NCI-H1092 treated with DMSO at 0.1 percent for 48 hours (cell line): Measurements from ENCODE around the gene WDR26.
"Not testable (repeated sequence)": the region's sequence is repeated elsewhere in the genome, so short reads cannot be mapped to it uniquely, and the experiment has no call there.

ENCODE experiments used
- DNase-seq: peaks from one replicate; lab custom pipeline; 2025; lab: John Stamatoyannopoulos, UW

WDR26 gene

DNA sequence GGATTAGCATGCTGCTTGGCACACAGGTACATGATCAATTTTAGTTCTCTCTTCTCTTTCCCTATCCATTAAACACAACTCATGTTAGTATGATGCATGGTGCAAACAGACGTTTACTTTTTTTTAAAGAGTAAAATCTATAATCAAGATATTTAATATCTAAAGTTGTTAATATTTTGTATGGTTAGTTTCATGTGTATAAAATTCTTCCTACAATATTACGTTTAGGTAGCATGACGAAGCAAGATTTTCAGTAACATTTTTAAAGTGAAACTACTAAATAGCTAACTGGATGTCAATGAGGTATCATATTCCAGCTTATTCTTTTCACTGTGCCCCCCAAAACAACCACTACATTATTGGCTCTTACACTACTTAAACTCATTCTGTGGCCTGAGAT, 41.3 kb downstream of the WDR26 start:
- no peak for DNase-seq

DNA sequence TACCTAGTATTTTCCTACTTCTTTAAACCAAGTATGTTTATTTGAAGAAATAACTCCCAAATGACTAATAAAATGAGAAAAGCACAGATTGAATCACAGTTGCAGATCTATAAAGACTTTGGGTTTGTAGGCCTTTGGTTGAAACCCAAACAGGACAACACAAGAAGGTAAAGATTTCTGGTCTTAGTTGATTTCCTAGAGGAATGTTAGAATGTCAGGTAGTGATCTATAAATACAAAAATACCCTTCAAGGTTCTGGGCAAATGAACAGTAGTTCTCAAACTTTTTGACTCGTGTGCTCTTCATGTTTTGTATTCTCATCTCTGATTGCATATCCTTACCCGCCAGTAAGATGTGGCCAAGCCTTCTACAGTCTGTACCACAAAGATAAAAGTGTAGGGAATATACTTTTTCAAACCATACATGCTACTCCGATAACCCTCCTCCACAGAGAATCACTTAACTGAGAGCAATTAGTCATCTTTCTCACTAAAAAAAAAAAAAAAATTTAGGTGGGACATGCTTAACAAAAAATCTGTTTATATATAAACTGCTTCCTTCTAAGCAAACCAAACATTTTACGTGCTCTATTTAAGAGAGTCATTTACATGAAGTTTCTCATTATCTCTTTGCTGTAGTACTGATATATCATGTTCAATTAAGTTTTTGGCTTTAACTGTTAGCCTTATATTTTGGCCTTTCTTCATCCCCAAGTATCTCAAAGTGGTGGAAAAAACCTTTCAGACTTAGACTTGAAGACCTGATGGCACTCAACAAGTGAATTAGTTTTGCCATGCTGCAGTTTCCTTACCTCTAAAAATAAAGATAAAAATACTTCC, 42.0 kb downstream of the WDR26 start:
- no peak for DNase-seq

DNA sequence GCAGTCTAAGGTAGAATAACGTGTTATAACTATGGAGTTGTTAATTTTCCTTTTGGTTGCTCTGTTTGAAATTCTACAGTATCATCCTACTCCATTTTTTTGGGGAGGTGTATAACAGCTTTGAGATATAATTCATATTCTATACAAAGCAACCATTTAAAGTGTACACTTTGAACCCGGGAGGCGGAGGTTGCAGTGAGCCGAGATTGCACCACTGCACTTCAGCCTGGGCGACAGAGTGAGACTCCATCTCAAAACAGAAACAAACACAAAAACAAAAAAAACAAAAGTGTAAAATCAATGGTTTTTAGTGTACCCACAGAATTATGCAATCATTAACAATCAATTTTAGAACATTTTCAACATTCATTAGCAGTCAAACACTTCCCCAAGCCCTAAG, 44.1 kb downstream of the WDR26 start:
- DNase-seq: no peak

DNA sequence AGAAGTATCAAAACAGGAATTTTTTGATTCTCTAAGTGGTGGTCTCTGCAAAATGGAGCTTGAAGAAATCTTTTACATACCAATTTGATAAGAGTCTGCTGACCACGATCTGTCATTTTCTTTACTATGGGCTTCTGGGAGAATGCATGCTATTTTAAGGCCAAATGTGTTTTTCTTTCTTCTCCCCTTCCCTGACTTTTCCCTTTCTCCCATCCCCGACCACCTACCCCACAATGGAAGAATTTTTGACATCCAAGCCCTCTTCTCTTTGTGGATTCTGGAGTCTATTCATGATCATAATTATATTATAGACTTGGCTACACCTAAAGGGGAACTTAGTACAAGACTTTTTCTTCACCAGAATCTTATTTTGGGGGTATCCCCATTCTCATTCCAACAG, 46.7 kb downstream of the WDR26 start:
- DNase-seq: no peak

DNA sequence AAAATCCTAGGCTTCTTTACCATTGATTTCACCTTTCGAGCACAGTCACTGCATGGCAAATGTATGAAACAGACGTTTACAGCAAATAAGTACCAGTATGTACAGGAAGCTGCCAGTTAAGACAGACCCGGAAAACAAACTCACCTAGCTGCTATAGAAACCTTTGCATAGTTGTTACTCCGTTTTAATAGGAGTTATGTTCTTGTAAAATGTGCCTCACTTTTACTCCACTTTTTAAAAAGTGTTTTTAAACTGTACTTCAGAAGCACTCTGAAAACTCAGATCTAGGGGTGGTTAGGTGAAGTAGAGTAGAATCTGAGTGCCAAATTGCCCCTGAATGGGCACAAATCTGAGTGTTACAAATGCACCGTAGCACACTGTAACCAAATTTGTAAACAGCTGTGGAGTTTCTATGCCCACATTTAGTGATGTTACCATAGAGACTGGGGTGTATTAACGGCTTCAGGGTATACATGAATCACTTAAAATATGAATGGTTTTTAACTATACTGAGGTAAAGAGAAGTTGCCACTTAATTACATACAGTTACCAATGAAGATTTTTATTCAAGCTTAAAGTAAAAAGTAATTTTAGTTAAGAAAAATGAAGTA, 47.2 kb downstream of the WDR26 start:
- DNase-seq: no peak

DNA sequence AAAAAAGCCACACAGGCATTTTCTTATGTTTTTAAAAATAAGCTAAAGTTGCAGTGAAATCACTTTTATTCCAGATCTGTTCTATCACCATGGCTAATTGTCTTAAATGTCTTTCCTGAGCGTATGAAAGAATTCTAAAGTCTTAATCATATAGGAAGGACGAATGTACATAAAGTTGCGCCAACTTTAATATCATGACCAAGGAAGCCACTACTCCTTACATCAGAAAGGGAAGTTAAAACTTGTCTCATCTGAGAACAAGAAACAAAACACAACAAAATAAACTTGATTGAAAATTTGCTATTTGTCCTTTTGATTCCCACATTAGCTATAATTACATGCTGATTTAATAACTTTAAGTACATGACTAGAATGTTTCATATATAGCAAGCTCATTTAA, 51.4 kb downstream of the WDR26 start:
- no peak for DNase-seq

DNA sequence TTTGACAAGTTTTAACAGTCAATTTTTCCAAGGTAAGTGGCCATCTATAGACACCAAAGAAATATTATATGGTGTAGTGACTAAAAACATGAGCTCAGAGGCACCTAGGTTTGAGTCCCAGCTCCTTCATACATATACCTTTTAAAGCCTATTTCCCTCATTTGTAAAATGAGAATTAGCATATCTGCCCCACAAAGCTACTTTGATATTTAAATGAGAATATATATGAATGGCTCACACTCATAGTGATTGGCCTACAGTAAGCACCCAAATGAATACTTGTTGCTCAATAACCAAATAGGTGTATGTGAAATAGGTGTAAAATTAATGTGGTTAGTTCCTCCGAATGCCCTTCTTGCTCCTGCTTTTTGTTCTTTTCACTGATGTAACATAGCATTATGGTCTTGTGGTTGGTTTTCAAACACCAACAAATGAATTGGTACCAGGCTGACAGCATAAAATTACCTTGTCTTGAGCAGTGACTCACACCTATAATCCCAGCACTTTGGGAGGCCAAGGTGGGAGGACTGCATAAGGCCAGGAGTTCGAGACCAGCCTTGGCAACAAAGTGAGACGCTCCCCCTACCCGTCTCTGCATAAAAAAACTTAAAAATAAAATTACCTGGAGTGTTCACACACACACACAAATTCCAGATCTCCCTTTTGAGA, 52.6 kb downstream of the WDR26 start:
- DNase-seq: no peak

DNA sequence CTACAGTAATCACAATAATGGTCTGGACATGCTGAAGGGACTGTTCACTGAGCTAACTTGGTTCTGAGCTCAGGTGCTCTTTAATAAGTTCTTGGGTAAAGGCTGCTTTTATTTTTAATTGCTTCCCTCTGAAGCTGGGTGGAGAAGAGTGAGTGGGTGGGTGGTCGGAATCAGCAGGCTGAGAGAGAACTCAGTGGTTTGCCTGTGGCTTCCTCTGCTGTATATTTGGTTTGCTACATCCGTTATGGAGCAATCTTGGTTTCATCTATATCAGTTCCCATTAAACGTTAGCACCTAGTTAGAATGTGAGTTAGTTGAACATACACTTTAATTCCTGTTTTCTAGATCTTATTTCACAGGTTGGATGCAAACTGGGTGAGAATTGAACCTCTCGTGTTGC, 54.6 kb downstream of the WDR26 start:
- no peak for DNase-seq

DNA sequence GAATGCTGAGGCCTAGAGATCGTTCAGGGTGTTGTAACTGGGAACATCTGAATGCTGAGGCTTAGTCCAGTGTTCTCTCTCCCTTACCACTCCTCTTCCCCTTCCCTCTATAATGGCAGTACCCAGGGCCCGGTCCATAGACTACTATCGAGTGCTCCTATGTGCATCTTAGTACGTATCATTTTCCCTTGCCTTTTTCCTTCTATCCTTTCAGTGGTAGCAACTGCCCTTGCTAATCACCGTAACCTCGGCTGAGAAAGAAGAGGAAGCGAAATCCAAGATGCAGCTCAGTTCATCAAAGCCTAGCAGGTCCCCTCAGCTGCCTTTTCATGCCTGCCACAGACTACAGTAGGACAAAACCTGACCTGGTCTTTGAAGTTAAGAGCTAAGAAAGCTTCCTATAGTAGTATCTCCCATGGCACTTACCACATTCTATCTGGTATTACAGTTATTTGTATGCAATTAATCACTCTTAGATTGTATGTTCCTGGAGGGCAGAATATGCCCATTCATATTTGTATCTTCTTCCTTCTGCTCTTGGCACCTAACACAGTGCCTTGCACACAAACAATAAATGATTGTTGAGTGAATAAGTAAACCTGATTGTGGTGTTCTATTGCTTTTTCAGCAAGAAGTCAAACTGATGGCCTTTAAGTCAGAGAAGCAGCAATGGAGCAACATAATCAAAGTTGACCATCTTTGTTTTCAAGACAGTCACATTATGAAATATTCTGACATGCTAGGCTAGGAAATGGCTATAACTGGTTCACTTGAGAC, 55.6 kb downstream of the WDR26 start:
- no peak for DNase-seq

DNA sequence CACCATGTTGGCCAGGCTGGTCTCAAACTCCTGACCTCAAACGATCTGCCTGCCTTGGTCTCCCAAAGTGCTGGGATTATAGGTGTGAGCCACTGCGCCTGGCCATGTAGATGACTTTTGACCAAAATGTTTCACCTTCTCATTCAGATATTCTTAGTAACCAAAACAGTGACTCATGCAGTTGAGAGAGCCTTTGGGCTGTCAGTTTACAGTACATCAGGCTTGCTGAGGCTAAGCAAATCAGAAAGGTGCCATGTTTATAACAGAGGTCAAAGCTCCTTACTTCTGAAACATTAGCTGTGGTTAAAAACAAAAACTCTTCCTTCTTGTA, 57.0 kb downstream of the WDR26 start:
- DNase-seq: no peak

DNA sequence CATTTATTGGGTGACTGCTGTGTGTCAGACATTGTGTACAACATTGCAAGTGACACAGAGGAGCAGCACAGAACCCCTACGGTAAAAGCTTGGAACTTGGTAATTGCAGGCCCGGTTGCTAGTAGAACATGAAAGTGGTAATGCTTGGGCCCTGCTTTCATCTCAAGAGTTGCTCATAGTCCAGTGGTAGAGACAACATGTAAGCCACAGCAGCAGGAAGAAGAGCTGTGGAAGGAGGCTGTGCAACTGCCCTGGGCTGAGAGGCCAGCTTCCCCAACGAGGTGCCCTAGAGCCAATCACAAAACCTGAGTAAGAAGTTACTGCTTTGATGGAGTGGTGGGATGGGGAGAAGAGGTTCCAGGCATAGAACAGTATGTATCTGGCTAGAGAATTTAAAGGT, 59.5 kb downstream of the WDR26 start:
- no peak for DNase-seq

DNA sequence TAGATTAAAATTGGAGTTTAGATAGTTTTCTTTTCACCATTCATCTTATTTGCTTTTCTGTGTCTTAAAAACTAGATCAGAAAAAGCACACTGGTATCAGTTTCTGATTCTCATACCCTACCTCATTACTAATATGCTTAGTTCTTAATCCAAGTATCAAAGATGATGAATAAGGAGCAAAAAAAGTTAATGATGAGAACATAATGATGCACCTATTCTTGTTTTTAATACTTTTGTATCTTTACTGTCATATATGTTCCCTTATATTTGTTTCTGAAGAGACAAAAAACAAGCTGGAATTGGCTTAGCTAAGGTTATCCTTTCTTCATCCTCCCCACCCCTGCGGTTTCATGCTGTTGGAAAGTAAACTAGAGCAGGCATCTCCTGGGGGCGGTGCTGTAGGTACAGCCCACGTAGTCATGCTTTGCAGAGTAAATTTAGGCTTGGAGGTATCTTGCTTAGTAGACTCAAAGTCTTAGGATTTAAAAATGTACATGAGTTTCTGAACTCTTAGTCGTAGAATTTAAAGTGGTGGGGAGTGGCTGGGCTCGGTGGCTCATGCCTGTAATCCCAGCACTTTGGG, 61.5 kb downstream of the WDR26 start:
- DNase-seq: no peak

DNA sequence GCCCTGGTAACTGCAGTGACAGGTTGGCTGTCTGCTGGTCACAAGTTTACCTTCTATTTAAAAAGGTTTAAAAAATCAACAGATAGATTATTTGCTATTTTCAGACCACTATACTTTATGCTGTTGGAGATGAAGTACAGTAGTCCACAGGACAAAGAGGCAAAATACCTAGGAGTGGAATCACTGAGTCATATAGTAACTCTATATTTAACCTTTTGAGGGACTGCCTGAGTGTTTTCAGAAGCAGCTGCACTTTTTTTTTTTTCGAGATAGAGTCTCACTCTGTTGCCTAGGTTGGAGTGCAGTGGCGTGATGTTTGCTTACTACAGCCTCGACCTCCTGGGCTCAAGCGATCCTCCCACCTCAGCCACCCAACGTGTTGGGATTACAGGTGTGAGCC, 66.2 kb downstream of the WDR26 start:
- DNase-seq: no peak

DNA sequence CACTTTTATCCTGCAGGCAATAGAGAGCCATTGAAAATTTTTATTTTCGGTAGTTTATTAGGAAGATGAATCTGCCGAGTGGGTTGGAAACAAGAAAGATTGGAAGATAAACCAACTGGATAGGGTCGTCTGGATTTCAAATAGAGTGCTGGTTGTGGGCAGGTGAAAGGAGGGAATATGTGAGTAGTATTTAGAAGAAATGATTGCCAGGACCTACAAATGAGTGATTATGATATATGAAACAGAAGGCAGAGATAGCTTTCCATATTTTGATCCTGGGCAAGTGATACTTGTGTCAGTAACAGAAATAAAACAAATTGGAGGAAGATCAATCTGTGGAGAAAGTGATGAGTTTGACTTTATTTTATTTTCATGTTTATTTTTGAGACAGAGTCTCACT, 75.4 kb downstream of the WDR26 start:
- DNase-seq: no peak

DNA sequence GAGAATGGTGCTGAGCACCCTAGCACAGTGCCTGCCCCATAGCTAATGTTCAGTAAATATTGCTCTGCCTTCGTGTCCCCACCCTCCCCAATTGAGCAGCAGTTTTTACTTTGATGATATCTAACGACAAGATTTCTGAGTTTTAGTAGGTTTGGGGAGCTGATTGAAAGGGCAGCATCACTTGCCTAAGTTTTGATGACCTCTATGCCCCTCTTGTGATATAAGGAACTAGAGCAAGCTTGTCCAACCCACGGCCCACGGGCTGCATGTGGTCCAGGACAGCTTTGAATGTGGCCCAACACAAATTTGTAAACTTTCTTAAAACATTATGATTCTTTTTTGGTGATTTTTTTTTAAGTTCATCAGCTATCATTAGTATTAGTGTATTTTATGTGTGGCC, 76.4 kb downstream of the WDR26 start:
- DNase-seq: no peak

DNA sequence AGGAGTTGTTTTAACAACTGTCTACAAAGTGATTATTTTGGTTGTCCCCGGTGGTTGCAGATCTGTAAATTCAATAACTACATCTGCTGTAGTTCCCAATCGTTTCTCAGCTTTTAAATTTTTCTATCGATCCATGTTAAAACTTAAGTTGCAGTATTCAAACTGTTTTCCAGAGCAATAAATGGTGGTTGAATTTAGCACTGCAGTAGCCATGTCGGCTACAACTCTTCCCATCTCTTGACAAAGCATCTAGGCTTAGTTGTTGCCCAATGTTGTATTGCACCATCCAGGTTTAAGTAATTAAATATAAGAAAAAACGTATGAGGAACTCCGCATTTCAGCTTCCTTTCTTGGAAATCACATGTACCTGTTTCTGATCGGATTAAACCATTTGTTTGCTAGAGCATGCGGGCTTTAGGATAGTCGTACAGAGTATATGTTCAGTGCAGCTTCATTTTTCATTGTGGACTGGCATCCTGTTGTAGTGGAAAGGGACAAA, 76.9 kb downstream of the WDR26 start:
- no peak for DNase-seq

DNA sequence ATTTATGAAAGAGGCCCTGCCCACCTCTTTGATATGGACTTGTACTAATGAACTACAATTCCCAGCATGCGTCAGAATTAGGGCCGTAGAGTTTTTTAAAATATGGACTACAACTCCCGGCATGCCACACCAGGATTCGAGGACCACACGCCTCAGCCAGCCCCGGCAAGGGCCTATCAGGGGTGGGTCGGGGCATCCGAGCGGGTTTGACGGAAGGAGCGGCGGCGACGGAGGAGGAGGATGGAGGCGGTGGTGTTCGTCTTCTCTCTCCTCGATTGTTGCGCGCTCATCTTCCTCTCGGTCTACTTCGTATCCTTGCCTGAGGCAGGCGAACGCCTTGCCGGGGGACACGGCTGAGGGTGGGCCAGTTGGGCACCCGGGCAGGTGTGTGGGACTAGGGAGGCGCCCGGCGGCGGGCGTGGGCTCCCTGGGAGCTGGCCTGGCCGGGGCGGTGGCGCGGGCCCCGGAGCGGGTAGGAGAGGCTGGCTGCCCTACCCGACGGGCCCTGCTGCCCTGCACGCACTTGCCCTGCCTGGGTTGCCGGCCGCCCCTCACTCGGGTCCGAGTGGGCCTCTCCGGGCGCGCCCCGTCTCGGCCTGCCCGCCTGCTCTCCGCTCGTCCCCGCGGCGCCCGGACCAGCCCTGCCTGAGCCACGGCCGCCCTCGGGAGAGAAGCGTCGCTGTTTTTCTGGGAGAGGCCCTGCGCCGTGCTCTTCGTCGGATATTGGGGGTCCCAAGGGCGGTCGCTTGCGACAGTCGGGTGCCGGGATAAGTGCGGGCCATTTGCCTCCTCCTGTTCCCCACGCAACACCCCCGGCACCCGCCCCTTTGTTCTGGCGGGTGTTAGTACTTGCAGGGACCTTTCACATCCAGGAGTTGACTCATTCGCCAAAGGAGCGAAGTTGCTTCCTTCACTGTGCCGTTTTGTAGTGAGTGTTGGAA, 77.6 kb downstream of the WDR26 start, which contains the start of gene CNIH4:
Gene CNIH4, plus strand, starts transcription at position 195 of the 941 bp plus-strand sequence. Its CDS starts 46 bp downstream, at position 241.
- DNase-seq: peak; percentile 96

DNA sequence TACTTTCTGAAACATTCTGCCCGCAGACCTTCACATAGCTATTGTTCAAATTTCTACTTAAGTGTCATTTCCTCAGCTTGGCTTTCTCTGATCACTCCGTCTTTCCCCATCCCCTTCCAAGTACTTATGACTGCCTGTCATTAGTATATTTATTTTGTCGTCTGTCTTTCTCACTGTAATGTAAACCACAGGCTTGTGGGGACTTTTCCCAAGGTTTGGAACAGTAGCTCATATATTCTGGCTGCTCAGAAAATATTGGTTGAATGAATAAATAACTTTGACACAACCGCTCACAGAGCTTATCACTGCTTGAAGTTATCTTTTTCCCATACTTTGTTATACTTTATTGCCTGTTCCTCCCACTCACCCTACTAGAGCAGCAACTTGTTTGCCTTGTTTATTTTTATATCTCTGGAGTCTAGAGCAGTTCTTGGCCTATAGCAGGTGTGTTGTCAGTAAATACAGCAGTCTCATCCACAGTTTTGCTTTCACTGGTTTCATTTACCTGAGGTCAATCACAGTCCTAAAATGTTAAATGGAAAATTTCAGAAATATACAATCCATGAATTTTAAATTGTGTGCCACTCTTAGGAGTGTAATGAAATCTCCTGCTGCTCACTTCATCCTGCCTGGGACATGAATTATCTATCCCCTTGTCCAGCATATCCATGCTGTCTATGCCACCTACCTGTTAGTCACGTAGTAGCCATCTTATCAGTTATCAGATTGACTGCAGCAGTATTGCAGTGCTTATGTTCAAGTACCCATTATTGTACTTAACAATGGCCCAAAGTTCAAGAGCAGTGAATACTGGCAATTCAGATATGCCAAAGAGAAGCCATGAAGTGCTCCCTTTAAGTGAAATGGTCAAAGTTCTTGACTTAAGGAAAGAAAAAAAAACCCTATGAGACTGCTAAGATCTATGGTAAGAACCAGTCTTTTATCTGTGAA, 80.3 kb downstream of the WDR26 start:
- DNase-seq: no peak

DNA sequence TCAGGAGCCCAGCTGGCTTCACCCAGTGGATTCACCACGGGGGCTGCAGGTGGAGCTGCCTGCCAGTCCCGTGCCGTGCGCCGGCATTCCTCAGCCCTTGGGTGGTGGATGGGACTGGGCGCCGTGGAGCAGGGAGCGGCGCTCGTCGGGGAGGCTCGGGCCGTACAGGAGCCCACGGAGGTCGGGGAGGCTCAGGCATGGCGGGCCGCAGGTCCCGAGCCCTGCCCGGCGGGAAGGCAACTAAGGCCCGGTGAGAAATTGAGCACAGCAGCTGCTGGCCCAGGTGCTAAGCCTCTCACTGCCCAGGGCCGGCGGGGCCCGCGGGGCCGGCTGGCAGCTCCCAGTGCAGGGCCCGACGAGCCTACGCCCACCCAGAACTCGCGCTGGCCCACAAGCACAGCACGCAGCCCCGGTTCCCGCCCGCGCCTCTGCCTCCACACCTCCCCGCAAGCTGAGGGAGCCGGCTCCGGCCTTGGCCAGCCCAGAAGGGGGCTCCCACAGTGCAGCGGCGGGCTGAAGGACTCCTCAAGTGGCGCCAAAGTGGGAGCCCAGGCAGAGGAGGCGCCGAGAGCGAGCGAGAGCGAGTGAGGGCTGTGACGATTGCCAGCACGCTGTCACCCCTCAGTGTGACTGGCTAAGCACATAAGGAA, 82.0 kb downstream of the WDR26 start:
- DNase-seq: not testable (repeated sequence)
